HFF-Myc (cell line): ENCODE measurements around the gene ADISSP.
A peak's percentile ranks its signal among the peaks of the same experiment; 100 is the strongest.

ENCODE experiments used
- DNase-seq: peaks from one replicate; pipeline ENCODE4 v3.0.0-alpha.2; 2011; ENCODE audit warnings: low read depth; ENCODE audit errors: extremely low read depth
- H3K4me3 ChIP-seq: replicated peaks from 2 replicates; pipeline ENCODE4 v1.5.1; 2011; ENCODE audit warnings: low read depth, mild to moderate bottlenecking, control low read depth, low read length
- CTCF ChIP-seq: IDR thresholded peaks from 2 replicates; pipeline ENCODE4 v1.5.1; 2012; ENCODE audit warnings: mild to moderate bottlenecking, low read depth, low read length, control low read depth; ENCODE audit errors: missing control alignments

Gene ADISSP

GRCh38 chr20:3716195-3716834 is 51.2 kb downstream of the ADISSP start:
- TF ChIP-seq CTCF: peak; percentile 92
- H3K4me3 ChIP-seq: no peak overlapping the region
- DNase-seq: no peak

- no peak for DNase-seq
- no peak for TF ChIP-seq CTCF
- no peak overlapping the region for H3K4me3 ChIP-seq
These were observed 53.5 kb downstream of the ADISSP start for GRCh38 chr20:3714092-3714491.

DNA sequence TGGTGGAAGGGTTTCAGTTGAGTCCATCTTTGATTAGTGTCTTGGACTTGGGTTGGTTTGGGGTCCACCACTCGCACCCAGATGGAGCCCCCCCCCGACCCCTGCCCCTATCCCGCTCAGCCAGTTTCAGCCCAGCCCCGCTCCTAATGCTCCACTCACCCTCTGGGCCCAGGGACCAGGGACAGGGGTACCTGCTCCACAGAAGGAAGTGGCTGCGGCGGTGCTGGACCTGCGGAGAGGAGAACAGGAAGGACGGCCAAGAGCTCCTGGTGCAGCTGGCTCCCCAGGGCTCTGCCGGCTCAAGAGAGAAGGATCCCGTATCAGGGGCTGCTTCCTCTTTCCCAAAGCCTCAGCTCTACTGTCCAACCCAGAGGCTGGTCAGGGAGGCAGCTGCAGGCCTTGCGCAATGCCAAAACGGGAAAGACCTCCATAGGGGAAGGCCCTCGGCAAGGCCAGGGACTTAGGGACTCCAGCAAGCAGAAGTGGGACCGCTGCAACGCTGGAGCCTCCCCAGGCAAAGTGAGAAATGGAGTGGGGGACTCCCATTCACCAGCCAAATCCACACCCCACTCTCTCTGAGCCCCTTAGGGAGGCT is 55.2 kb downstream of the ADISSP start, which contains the start of gene SIGLEC1:
SIGLEC1 (minus strand) TSS at position 322 of the 595 bp plus-strand sequence. CDS start 5,472 bp downstream, outside the sequence.
- TF ChIP-seq CTCF: no peak
- no peak within 1 kb of the TSS for H3K4me3 ChIP-seq
- DNase-seq: no peak

DNA sequence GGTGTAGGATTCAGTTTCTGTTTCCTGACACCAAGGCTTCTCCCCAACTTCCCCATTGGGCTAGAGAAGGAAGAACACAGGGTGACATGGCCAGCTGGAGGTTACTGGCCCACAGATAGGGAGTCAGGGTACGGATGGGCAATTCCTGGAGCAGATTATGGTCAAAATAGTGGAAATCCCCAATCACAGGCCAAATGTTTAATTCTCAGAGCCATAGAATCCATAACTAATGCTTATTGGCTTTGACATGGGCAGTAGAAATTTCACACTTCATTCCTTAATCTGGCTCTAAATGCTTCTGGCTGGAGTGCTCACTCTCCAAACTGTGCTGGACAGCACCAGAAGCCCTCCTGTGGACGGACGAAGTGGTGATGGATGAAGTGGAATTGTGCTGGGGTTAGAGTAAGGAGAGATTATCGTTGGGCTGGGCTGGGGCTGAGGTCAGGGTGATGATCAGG is 56.0 kb downstream of the ADISSP start:
- no peak overlapping the region for H3K4me3 ChIP-seq
- no peak for TF ChIP-seq CTCF
- DNase-seq: no peak

GRCh38 chr20:3710703-3711483 is 56.7 kb downstream of the ADISSP start:
- no peak for DNase-seq
- TF ChIP-seq CTCF: peak; percentile 96
- H3K4me3 ChIP-seq: no peak overlapping the region

- no peak for TF ChIP-seq CTCF
- no peak for DNase-seq
- no peak overlapping the region for H3K4me3 ChIP-seq
These were observed 57.5 kb downstream of the ADISSP start for GRCh38 chr20:3710011-3710466.
